H4 (cell line): ENCODE results near the gene IL33. TPM values are rescaled to one million over a fixed set of nuclear protein-coding genes. Genes with fewer than 3 reads are reported as not detected.

Experiments used
- DNase-seq: peaks from one replicate; pipeline ENCODE4 v3.0.0-alpha.2; 2015; ENCODE audit warnings: low spot score
- total RNA-seq: library from RNA; depleted of rRNA; stranded (reverse); fragments of >200 nt; shearing (Covaris generic); gene quantifications from 2 replicates; pipeline ENCODE4 v1.2.3, GENCODE V29; 2014; rRNA removed

IL33 gene
- total RNA-seq, 1 experiment from 2014 or later: not detected

GRCh38 chr9:6302417-6302816 is 86.8 kb downstream of the IL33 start:
- DNase-seq: no peak

GRCh38 chr9:6304232-6304631 is 88.6 kb downstream of the IL33 start:
- DNase-seq: no peak

DNA sequence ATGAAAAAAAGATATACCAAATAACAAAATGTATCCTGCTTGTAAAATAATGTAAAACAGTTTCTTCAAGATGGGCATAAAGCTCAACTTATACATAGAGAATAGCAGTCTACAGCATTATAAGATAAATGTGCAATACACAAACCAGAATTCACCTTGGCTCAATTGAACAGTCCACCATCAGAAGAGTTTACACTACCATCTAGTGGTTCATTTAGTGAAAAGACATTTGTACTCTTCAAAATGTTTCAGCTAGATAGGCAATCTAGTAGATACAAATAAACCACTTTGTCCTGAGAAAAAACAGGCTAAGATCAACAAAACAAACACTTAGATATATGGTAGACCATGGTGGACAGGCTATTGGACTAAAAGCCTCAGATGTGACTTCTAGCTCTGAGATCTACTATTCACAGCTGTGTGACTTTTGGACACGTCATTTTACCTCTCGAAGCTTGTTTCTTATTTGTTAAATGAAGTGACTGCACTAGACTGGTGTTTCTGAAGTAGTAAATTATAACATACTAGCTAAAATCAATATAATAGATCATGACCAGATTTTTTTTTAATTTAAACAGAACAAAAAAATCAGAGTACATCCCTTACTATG is 90.5 kb downstream of the IL33 start:
- DNase-seq: no peak

Other genes with a start within 250 kb of the IL33 start
- gene RANBP6, start 200.2 kb upstream of the IL33 start, total RNA-seq: 12.9 and 17.4 TPM in 2 replicates
- not detected in 2 replicates for gene TPD52L3, start 112.6 kb downstream of the IL33 start, total RNA-seq
- gene UHRF2, start 197.4 kb downstream of the IL33 start, total RNA-seq: 12.5 and 14.2 TPM in 2 replicates